Neural cell (in vitro differentiated cells): Measurements from ENCODE around the gene WFIKKN2. TPM values are rescaled to one million over a fixed set of nuclear protein-coding genes. Genes with fewer than 3 reads are reported as not detected.

Experiments
- H2AFZ ChIP-seq: fragments of 200-600, 300-800 bp; sonication (generic), shearing (Covaris generic); 2 replicates; pipeline ENCODE4 v1.6.0; 2014; ENCODE audit warnings: low read depth, mild to moderate bottlenecking, antibody characterized with exemption, low read length, moderate library complexity
- H3F3A ChIP-seq: fragments of 200-600 bp; shearing (Covaris generic); 2 replicates; pipeline ENCODE4 v1.6.1; 2016; ENCODE audit warnings: mild to moderate bottlenecking, moderate library complexity, mixed read lengths, antibody characterized with exemption, low read length; ENCODE audit not compliant: insufficient read depth, poor library complexity, severe bottlenecking
- H3K27ac ChIP-seq: fragments of 200-600, 300-800 bp; sonication (generic), shearing (Covaris generic); 2 replicates; pipeline ENCODE4 v1.5.1; 2014; ENCODE audit warnings: mild to moderate bottlenecking, low read length, moderate library complexity
- H3K27me3 ChIP-seq: fragments of 300-800, 200-600 bp; sonication (generic), shearing (Covaris generic); 2 replicates; pipeline ENCODE4 v1.6.0; 2014; ENCODE audit warnings: mild to moderate bottlenecking, low read depth, low read length, moderate library complexity; ENCODE audit not compliant: insufficient read depth
- H3K36me3 ChIP-seq: fragments of 300-800, 200-600 bp; sonication (generic), shearing (Covaris generic); 2 replicates; pipeline ENCODE4 v1.5.1; 2014; ENCODE audit warnings: mild to moderate bottlenecking, antibody characterized with exemption, low read length, moderate library complexity; ENCODE audit not compliant: insufficient read depth
- H3K4me2 ChIP-seq: fragments of 300-800, 200-600 bp; sonication (generic), shearing (Covaris generic); 2 replicates; pipeline ENCODE4 v1.6.0; 2014; ENCODE audit warnings: mild to moderate bottlenecking, low read length
- H3K4me3 ChIP-seq: fragments of 300-800, 200-600 bp; sonication (generic), shearing (Covaris generic); 2 replicates; pipeline ENCODE4 v1.5.1; 2014; ENCODE audit warnings: mild to moderate bottlenecking, low read length, moderate library complexity
- H3K79me2 ChIP-seq: fragments of 200-600 bp; shearing (Covaris generic); replicated peaks from 2 replicates; pipeline ENCODE4 v1.6.0; 2014; ENCODE audit warnings: mild to moderate bottlenecking, low read length, moderate library complexity; ENCODE audit not compliant: insufficient read depth
- H3K9ac ChIP-seq: fragments of 300-800, 200-600 bp; sonication (generic), shearing (Covaris generic); 2 replicates; pipeline ENCODE4 v1.6.1; 2016; ENCODE audit warnings: mild to moderate bottlenecking, low read length, mixed read lengths
- H3K9me2 ChIP-seq: fragments of 200-600 bp; shearing (Covaris generic); 2 replicates; pipeline ENCODE4 v1.6.1; 2016; ENCODE audit warnings: mild to moderate bottlenecking, low read length, mixed read lengths; ENCODE audit not compliant: insufficient read depth
- H3K9me3 ChIP-seq: fragments of 200-600, 300-800 bp; sonication (generic), shearing (Covaris generic); 2 replicates; pipeline ENCODE4 v1.6.1; 2016; ENCODE audit warnings: mild to moderate bottlenecking, mixed run types, low read length, moderate library complexity, mixed read lengths
- H4K20me1 ChIP-seq: fragments of 200-600 bp; shearing (Covaris generic); 2 replicates; pipeline ENCODE4 v1.6.1; 2016; ENCODE audit warnings: mild to moderate bottlenecking, mixed run types; ENCODE audit not compliant: insufficient read depth
- EP300 ChIP-seq: fragments of 450-650 bp; conservative IDR thresholded peaks from 2 replicates; pipeline ENCODE4 v1.6.1; 2014; ENCODE audit warnings: antibody characterized with exemption, mild to moderate bottlenecking, moderate library complexity; ENCODE audit not compliant: poor library complexity, severe bottlenecking
- EZH2 ChIP-seq: fragments of 200-600, 300-800 bp; shearing (Covaris generic), sonication (generic); IDR thresholded peaks from 2 replicates; pipeline ENCODE4 v1.6.1; 2014; ENCODE audit warnings: antibody characterized with exemption, low read length, borderline replicate concordance, mild to moderate bottlenecking; ENCODE audit not compliant: insufficient read depth, poor library complexity, severe bottlenecking
- MXI1 ChIP-seq: fragments of 450-650 bp; conservative IDR thresholded peaks from 2 replicates; pipeline ENCODE4 v1.6.1; 2014; ENCODE audit warnings: antibody characterized with exemption, mild to moderate bottlenecking; ENCODE audit not compliant: poor library complexity, severe bottlenecking
- POLR2AphosphoS5 ChIP-seq: IDR thresholded peaks from 2 replicates; pipeline ENCODE4 v1.6.1; 2012
- RAD21 ChIP-seq: fragments of 450-650 bp; conservative IDR thresholded peaks from 2 replicates; pipeline ENCODE4 v1.6.1; 2014; ENCODE audit warnings: antibody characterized with exemption, mild to moderate bottlenecking, moderate library complexity
- SMC3 ChIP-seq: fragments of 450-650 bp; conservative IDR thresholded peaks from 2 replicates; pipeline ENCODE4 v1.6.1; 2014; ENCODE audit warnings: antibody characterized with exemption, mild to moderate bottlenecking, moderate library complexity; ENCODE audit not compliant: poor library complexity
- TAF1 ChIP-seq: IDR thresholded peaks from 2 replicates; pipeline ENCODE4 v1.6.1; 2012; ENCODE audit warnings: low read depth
- polyA plus RNA-seq: library from polyadenylated mRNA; depleted of rRNA; stranded (reverse); fragments of >200 nt; gene quantifications from 2 replicates; pipeline ENCODE4 v1.2.3, GENCODE V29; 2014
- TF ChIP-seq, protein P1 (sequence below): IDR thresholded peaks from 2 replicates; pipeline ENCODE4 v1.6.1; 2012; ENCODE audit warnings: borderline replicate concordance
- TF ChIP-seq, protein P2 (sequence below): fragments of 450-650 bp; IDR thresholded peaks from 2 replicates; pipeline ENCODE4 v1.5.1; 2014; ENCODE audit warnings: antibody characterized with exemption, mild to moderate bottlenecking, moderate library complexity; ENCODE audit not compliant: poor library complexity, severe bottlenecking

WFIKKN2 gene
- polyA plus RNA-seq, 1 donor from 2014 or later, result not detected

- no peaks in the 10 kb centered on the region for H3F3A ChIP-seq
- no peaks in the 10 kb centered on the region for H3K36me3 ChIP-seq
- no peak for TF ChIP-seq MXI1
- TF ChIP-seq TAF1, result no peak
- no peak for TF ChIP-seq EP300
- TF ChIP-seq, protein P1, sequence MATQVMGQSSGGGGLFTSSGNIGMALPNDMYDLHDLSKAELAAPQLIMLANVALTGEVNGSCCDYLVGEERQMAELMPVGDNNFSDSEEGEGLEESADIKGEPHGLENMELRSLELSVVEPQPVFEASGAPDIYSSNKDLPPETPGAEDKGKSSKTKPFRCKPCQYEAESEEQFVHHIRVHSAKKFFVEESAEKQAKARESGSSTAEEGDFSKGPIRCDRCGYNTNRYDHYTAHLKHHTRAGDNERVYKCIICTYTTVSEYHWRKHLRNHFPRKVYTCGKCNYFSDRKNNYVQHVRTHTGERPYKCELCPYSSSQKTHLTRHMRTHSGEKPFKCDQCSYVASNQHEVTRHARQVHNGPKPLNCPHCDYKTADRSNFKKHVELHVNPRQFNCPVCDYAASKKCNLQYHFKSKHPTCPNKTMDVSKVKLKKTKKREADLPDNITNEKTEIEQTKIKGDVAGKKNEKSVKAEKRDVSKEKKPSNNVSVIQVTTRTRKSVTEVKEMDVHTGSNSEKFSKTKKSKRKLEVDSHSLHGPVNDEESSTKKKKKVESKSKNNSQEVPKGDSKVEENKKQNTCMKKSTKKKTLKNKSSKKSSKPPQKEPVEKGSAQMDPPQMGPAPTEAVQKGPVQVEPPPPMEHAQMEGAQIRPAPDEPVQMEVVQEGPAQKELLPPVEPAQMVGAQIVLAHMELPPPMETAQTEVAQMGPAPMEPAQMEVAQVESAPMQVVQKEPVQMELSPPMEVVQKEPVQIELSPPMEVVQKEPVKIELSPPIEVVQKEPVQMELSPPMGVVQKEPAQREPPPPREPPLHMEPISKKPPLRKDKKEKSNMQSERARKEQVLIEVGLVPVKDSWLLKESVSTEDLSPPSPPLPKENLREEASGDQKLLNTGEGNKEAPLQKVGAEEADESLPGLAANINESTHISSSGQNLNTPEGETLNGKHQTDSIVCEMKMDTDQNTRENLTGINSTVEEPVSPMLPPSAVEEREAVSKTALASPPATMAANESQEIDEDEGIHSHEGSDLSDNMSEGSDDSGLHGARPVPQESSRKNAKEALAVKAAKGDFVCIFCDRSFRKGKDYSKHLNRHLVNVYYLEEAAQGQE, result no peak
- TF ChIP-seq RAD21, result no peak
- TF ChIP-seq, protein P2, sequence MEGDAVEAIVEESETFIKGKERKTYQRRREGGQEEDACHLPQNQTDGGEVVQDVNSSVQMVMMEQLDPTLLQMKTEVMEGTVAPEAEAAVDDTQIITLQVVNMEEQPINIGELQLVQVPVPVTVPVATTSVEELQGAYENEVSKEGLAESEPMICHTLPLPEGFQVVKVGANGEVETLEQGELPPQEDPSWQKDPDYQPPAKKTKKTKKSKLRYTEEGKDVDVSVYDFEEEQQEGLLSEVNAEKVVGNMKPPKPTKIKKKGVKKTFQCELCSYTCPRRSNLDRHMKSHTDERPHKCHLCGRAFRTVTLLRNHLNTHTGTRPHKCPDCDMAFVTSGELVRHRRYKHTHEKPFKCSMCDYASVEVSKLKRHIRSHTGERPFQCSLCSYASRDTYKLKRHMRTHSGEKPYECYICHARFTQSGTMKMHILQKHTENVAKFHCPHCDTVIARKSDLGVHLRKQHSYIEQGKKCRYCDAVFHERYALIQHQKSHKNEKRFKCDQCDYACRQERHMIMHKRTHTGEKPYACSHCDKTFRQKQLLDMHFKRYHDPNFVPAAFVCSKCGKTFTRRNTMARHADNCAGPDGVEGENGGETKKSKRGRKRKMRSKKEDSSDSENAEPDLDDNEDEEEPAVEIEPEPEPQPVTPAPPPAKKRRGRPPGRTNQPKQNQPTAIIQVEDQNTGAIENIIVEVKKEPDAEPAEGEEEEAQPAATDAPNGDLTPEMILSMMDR, result no peak
- no peak for TF ChIP-seq EZH2
- TF ChIP-seq POLR2AphosphoS5, result no peak
- TF ChIP-seq SMC3, result no peak
- H3K27me3 ChIP-seq, result no peaks in the 10 kb centered on the region
- no peak overlapping the region for H3K4me2 ChIP-seq
- H3K9me3 ChIP-seq, result no peaks in the 10 kb centered on the region
- no peaks in the 10 kb centered on the region for H3K9me2 ChIP-seq
- H3K4me3 ChIP-seq, result no peak overlapping the region
- H3K27ac ChIP-seq, result no peak overlapping the region
- no peaks in the 10 kb centered on the region for H4K20me1 ChIP-seq
- no peak overlapping the region for H3K9ac ChIP-seq
- H2AFZ ChIP-seq, result no peak overlapping the region
- no peaks in the 10 kb centered on the region for H3K79me2 ChIP-seq
Observed at GRCh38 chr17:50847566-50847965, 12.2 kb downstream of the WFIKKN2 start.

DNA sequence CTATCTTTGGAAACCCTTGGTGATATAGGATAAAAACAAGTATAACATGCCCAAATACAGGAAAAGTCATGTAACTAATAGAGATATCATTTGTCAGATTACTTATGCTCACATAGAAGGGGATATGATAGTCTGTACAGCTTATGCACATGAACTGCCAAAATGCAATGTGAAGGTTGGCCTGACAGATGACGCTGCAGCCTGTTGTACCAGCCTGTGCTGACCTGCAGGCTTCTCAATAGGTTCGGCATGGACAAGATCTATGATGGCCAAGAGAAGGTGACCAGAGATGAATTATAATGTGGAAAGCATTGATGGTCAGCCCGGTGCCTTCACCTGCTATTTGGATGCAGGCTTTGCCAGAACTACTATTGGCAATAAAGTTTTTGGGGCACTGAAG lies 12.7 kb downstream of the WFIKKN2 start:
- Histone ChIP-seq H3K9ac (no peak overlapping the region), H3K9me3 (no peaks in the 10 kb centered on the region), H3K79me2 (no peaks in the 10 kb centered on the region), H3K36me3 (no peaks in the 10 kb centered on the region), H3K27ac (no peak overlapping the region), H2AFZ (no peak overlapping the region), H3K27me3 (no peaks in the 10 kb centered on the region), H4K20me1 (no peaks in the 10 kb centered on the region), H3K9me2 (no peaks in the 10 kb centered on the region), H3K4me3 (no peak overlapping the region), H3K4me2 (no peak overlapping the region), H3F3A (no peaks in the 10 kb centered on the region)
- TF ChIP-seq SMC3, result no peak
- TF ChIP-seq TAF1, result no peak
- TF ChIP-seq, protein P2, result no peak
- TF ChIP-seq RAD21, result no peak
- no peak for TF ChIP-seq POLR2AphosphoS5
- no peak for TF ChIP-seq EP300
- TF ChIP-seq, protein P1, result no peak
- no peak for TF ChIP-seq EZH2
- no peak for TF ChIP-seq MXI1
